IPS-15b (cell line): ENCODE results near the gene SPTB.

ENCODE experiments used
- H3K27me3 ChIP-seq: one replicate; pipeline ENCODE4 v1.6.1; 2013; ENCODE audit warnings: low read length; ENCODE audit not compliant: control insufficient read depth, insufficient read depth
- H3K36me3 ChIP-seq: one replicate; pipeline ENCODE4 v1.6.1; 2013; ENCODE audit warnings: low read length; ENCODE audit not compliant: control insufficient read depth, insufficient read depth
- H3K4me1 ChIP-seq: one replicate; pipeline ENCODE4 v1.6.1; 2013; ENCODE audit warnings: mild to moderate bottlenecking, low read length; ENCODE audit not compliant: control insufficient read depth, insufficient read depth
- H3K4me3 ChIP-seq: one replicate; pipeline ENCODE4 v1.5.1; 2013; ENCODE audit warnings: low read depth, low read length
- H3K9ac ChIP-seq: one replicate; pipeline ENCODE4 v1.6.1; 2013; ENCODE audit warnings: low read depth, mild to moderate bottlenecking, low read length
- H3K9me3 ChIP-seq: one replicate; pipeline ENCODE4 v1.6.1; 2013; ENCODE audit warnings: mild to moderate bottlenecking, low read length; ENCODE audit not compliant: control insufficient read depth, insufficient read depth

SPTB gene

GRCh38 chr14:64844272-64844671 lies 35.4 kb downstream of the SPTB start:
- H3K9ac ChIP-seq = no peak overlapping the region

GRCh38 chr14:64843548-64843947 lies 36.2 kb downstream of the SPTB start:
- Histone ChIP-seq H3K27me3 (no peaks in the 10 kb centered on the region), H3K9me3 (no peaks in the 10 kb centered on the region), H3K4me3 (no peak overlapping the region), H3K4me1 (no peaks in the 10 kb centered on the region), H3K36me3 (no peaks in the 10 kb centered on the region), H3K9ac (no peak overlapping the region)

More at GRCh38 chr14:64844272-64844671, 35.4 kb downstream of the SPTB start:
- no peaks in the 10 kb centered on the region for H3K36me3 ChIP-seq
- H3K4me1 ChIP-seq = no peaks in the 10 kb centered on the region
- no peak overlapping the region for H3K4me3 ChIP-seq
- H3K9me3 ChIP-seq = no peaks in the 10 kb centered on the region
- no peaks in the 10 kb centered on the region for H3K27me3 ChIP-seq

DNA sequence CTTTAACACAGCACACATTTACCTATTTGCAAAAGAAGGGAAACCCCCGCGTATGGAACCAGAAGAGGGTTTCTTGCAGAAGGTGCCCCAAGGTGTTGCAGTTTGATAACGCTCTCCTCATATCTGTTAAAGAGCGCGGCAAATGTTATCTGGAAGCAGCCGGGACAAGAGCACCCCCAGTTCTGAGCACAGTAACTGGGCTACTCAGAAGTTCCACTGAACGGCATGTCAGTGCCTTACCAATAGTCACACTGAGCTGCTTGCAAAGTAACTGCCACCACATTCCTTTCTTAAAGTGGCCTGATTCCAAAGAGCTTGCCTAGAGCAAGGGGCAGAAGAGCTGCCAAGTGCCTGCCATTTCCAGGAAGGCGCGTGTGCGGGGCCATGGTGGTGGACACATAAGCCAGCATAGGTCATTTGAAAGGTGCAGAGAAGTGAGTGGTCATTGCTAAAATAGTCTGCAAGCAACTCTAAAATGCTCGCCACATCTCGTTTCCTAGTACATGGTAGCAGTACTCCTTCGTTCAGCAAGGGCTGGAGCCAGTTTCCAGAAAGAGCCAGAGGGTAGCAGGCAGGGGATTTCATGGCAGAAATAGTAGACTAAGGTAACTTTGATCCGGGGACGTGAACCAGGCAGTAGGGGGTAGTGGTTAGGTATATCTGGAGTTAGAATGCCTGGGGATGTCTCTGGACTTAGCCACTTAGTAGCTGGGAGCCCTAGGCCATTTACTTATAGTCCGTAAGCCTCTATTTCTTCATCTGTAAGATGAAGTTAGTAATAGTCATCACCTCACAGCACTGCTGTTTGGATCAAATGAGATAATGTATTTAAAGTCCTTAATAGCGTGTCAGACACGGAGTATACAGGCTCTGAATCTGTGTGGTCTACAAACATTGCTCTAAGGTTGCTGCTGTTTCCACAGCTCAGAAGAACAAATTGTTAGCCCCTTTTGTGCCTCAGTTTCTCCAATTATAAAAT lies 37.6 kb downstream of the SPTB start:
- no peaks in the 10 kb centered on the region for H3K36me3 ChIP-seq
- no peak overlapping the region for H3K4me3 ChIP-seq
- H3K9me3 ChIP-seq = no peaks in the 10 kb centered on the region
- H3K4me1 ChIP-seq = no peaks in the 10 kb centered on the region
- H3K27me3 ChIP-seq = no peaks in the 10 kb centered on the region
- H3K9ac ChIP-seq = no peak overlapping the region

- H3K9me3 ChIP-seq = no peaks in the 10 kb centered on the region
- no peaks in the 10 kb centered on the region for H3K4me1 ChIP-seq
- no peaks in the 10 kb centered on the region for H3K27me3 ChIP-seq
- no peak overlapping the region for H3K9ac ChIP-seq
- no peak overlapping the region for H3K4me3 ChIP-seq
- H3K36me3 ChIP-seq = no peaks in the 10 kb centered on the region
Measured at GRCh38 chr14:64841121-64841651, 38.5 kb downstream of the SPTB start.

DNA sequence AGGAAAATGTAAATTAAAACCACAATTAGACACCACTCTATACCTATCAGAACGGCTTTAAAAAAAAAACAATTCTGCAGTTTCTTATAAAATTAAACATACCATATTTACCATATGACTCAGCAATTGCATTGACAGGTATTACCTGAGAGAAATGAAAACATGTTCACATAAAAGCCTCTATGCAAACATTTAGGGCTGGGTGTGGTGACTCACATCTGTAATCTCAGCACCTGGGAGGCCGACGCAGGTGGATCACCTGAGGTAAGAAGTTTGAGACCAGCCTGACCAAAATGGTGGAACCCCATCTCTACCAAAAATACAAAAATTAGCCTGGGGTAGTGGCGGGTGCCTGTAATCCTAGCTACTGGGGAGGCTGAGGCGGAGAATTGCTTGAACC lies 41.1 kb downstream of the SPTB start:
- Histone ChIP-seq H3K27me3 (no peaks in the 10 kb centered on the region), H3K9me3 (no peaks in the 10 kb centered on the region), H3K9ac (no peak overlapping the region), H3K4me1 (no peaks in the 10 kb centered on the region), H3K4me3 (no peak overlapping the region), H3K36me3 (no peaks in the 10 kb centered on the region)

- no peaks in the 10 kb centered on the region for H3K9me3 ChIP-seq
- no peak overlapping the region for H3K4me3 ChIP-seq
- no peak overlapping the region for H3K9ac ChIP-seq
- no peaks in the 10 kb centered on the region for H3K36me3 ChIP-seq
- H3K27me3 ChIP-seq = no peaks in the 10 kb centered on the region
- peaks cover 4% of the 10 kb centered on the region for H3K4me1 ChIP-seq
Measured at GRCh38 chr14:64835431-64835830, 44.3 kb downstream of the SPTB start.

GRCh38 chr14:64834965-64835364 lies 44.7 kb downstream of the SPTB start:
- no peaks in the 10 kb centered on the region for H3K36me3 ChIP-seq
- H3K27me3 ChIP-seq = no peaks in the 10 kb centered on the region
- H3K9me3 ChIP-seq = no peaks in the 10 kb centered on the region
- peaks cover 4% of the 10 kb centered on the region for H3K4me1 ChIP-seq
- no peak overlapping the region for H3K4me3 ChIP-seq
- H3K9ac ChIP-seq = no peak overlapping the region

GRCh38 chr14:64831419-64831818 lies 48.3 kb downstream of the SPTB start:
- no peaks in the 10 kb centered on the region for H3K9me3 ChIP-seq
- H3K36me3 ChIP-seq = no peaks in the 10 kb centered on the region
- H3K4me1 ChIP-seq = peaks cover 4% of the 10 kb centered on the region
- no peaks in the 10 kb centered on the region for H3K27me3 ChIP-seq
- no peak overlapping the region for H3K9ac ChIP-seq
- H3K4me3 ChIP-seq = no peak overlapping the region

DNA sequence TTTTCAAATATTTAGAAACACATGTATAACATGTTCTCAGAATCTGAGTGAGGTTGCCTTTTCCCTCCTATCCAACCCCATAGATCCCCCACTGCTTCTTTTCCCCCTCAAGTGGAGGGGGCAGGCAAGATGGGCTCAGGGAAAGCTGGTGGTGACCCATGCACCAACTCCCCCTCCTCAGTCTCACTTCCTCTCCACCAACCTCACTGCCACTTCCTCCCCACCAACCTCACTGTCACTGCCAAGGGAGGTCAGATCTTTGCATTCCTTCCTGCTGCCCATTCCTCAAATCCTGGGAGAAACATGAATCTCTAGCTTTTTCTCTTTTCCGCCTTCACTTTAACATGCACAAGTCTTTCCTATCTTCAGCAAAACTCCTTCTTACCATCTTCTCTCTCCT lies 48.7 kb downstream of the SPTB start:
- Histone ChIP-seq H3K4me1 (peaks cover 4% of the 10 kb centered on the region), H3K36me3 (no peaks in the 10 kb centered on the region), H3K9me3 (no peaks in the 10 kb centered on the region), H3K4me3 (no peak overlapping the region), H3K9ac (no peak overlapping the region), H3K27me3 (no peaks in the 10 kb centered on the region)

DNA sequence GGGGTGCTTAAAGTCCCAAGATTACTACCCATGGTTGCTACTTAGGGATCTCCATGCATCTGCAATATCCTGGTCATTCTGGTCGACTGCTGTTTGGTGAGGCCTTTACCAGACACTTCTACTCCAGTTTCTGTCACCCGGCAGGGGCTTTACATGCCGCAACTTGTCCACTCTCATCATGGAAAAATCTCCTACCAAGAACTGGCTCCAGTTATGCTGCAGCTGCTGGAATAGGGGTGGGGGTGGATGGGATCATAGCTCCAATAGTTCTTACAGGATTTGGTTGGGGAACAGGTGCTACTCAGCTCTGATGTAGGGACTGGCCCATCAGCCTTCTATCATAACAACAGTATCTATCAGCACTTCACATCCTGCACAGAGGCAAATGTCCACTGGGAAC lies 51.6 kb downstream of the SPTB start:
- Histone ChIP-seq H3K9me3 (no peaks in the 10 kb centered on the region), H3K36me3 (no peaks in the 10 kb centered on the region), H3K4me3 (no peak overlapping the region), H3K4me1 (peaks cover 4% of the 10 kb centered on the region), H3K27me3 (peaks cover 7% of the 10 kb centered on the region), H3K9ac (no peak overlapping the region)

DNA sequence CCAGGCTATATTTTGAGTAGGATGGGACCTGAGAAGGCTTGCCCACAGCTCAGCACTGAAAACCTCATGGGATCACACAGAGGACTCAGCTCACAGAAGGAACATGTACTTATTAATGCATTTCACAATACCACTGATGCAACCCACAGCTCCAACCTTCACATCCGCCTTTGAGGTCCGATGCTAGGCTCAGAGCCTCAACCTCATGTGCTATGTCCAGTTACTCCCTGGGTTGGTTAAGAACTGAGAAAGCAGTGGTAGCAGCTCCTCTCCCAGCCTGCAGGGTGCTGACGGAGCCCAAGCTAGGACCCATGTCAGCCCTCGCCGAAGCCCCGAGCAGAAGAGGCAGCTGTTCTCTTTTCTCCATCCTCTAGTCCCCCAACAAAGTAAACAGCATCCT lies 52.9 kb downstream of the SPTB start:
- H3K36me3 ChIP-seq = no peaks in the 10 kb centered on the region
- no peak overlapping the region for H3K4me3 ChIP-seq
- H3K9ac ChIP-seq = no peak overlapping the region
- H3K27me3 ChIP-seq = peaks cover 7% of the 10 kb centered on the region
- H3K9me3 ChIP-seq = no peaks in the 10 kb centered on the region
- H3K4me1 ChIP-seq = peaks cover 4% of the 10 kb centered on the region

GRCh38 chr14:64826333-64826732 lies 53.4 kb downstream of the SPTB start:
- no peaks in the 10 kb centered on the region for H3K9me3 ChIP-seq
- H3K36me3 ChIP-seq = no peaks in the 10 kb centered on the region
- peaks cover 7% of the 10 kb centered on the region for H3K27me3 ChIP-seq
- no peak overlapping the region for H3K9ac ChIP-seq
- H3K4me1 ChIP-seq = peaks cover 3% of the 10 kb centered on the region
- H3K4me3 ChIP-seq = no peak overlapping the region
